ENCODE data around the gene EPC1.

Gene EPC1

DNA sequence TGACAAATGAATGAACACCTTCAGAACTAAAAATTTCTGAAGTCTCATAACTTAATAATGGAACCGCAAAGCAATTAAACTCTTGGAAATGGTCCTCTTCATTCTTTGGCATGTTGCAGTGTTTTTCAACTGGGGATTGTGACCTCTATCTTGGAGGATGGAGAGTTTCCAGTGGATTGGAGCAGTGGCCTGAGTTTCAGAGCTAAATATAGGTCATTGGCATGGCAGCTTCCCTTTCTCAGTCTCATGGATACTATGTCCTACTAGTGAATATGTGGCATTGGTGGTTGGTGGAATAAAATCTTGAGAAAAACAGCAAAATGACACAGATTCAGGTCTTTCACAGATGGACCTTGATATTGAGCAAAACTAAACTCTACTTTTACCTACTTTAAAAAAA is 24.1 kb upstream of the EPC1 start:
- TF ChIP-seq EZH2 (IDR thresholded peaks at IDR 0.05; ENCODE audit: borderline replicate concordance, low read length) (no peak), CTCF (IDR thresholded peaks at IDR 0.05; ENCODE audit: low read length) (no peak)

GRCh38 chr10:32367793-32368453 is 21.0 kb upstream of the EPC1 start:
- peaks cover 6% of the 10 kb centered on the region for H3K36me3 ChIP-seq (ENCODE audit: insufficient read depth, low read length)
- TF ChIP-seq CTCF (IDR thresholded peaks at IDR 0.05; ENCODE audit: low read length): peak; percentile 82
- TF ChIP-seq EZH2 (IDR thresholded peaks at IDR 0.05; ENCODE audit: borderline replicate concordance, low read length): no peak
- H3K4me2 ChIP-seq (ENCODE audit: low read length): peak overlapping the region; percentile 44; the same call in 1 of the 2 replicates
- 0 out of 2 replicates have a peak, but pooled peaks cover 6% of the 10 kb centered on the region for H3F3A ChIP-seq (ENCODE audit: insufficient read depth, low read length)
- H3K4me1 ChIP-seq (ENCODE audit: insufficient read depth, low read length, severe bottlenecking): peaks cover 35% of the 10 kb centered on the region
- H3K79me2 ChIP-seq (ENCODE audit: insufficient read depth, low read length): peaks cover 68% of the 10 kb centered on the region
- H3K9me2 ChIP-seq (ENCODE audit: low read depth, low read length): no peaks in the 10 kb centered on the region
- H3K27me3 ChIP-seq (ENCODE audit: insufficient read depth, low read length): no peaks in the 10 kb centered on the region
- no peaks in the 10 kb centered on the region for H4K20me1 ChIP-seq (ENCODE audit: insufficient read depth, low read length)
- no peak overlapping the region for H2AFZ ChIP-seq (ENCODE audit: low read length)
- H3K9me3 ChIP-seq (ENCODE audit: low read length): no peaks in the 10 kb centered on the region
- H3K9ac ChIP-seq (ENCODE audit: low read length): no peak overlapping the region
- H3K4me3 ChIP-seq (ENCODE audit: low read depth, low read length, poor library complexity, severe bottlenecking): no peak overlapping the region
- H3K27ac ChIP-seq (ENCODE audit: low read depth, low read length, poor library complexity, severe bottlenecking): no peak overlapping the region

More for the DNA sequence above, 24.1 kb upstream of the EPC1 start:
- Histone ChIP-seq H3K36me3 (ENCODE audit: insufficient read depth, low read length) (peaks cover 19% of the 10 kb centered on the region), H3K9me3 (ENCODE audit: low read length) (0 out of 2 replicates have a peak, but pooled peaks cover 5% of the 10 kb centered on the region), H4K20me1 (ENCODE audit: insufficient read depth, low read length) (no peaks in the 10 kb centered on the region), H3K27me3 (ENCODE audit: insufficient read depth, low read length) (no peaks in the 10 kb centered on the region), H3K9me2 (ENCODE audit: low read depth, low read length) (no peaks in the 10 kb centered on the region), H2AFZ (ENCODE audit: low read length) (no peak overlapping the region), H3K4me1 (ENCODE audit: insufficient read depth, low read length, severe bottlenecking) (peaks cover 34% of the 10 kb centered on the region), H3K9ac (ENCODE audit: low read length) (no peak overlapping the region), H3K4me2 (ENCODE audit: low read length) (no peak overlapping the region), H3F3A (ENCODE audit: insufficient read depth, low read length) (0 out of 2 replicates have a peak, but pooled peaks cover 6% of the 10 kb centered on the region), H3K27ac (ENCODE audit: low read depth, low read length, poor library complexity, severe bottlenecking) (no peak overlapping the region), H3K79me2 (ENCODE audit: insufficient read depth, low read length) (peaks cover 76% of the 10 kb centered on the region), H3K4me3 (ENCODE audit: low read depth, low read length, poor library complexity, severe bottlenecking) (no peak overlapping the region)

GRCh38 chr10:32366588-32366987 is 19.6 kb upstream of the EPC1 start:
- H3K27me3 ChIP-seq (ENCODE audit: insufficient read depth, low read length): no peaks in the 10 kb centered on the region
- H3K4me2 ChIP-seq (ENCODE audit: low read length): peak overlapping the region; percentile 40
- H3K9me3 ChIP-seq (ENCODE audit: low read length): no peaks in the 10 kb centered on the region
- H3K4me1 ChIP-seq (ENCODE audit: insufficient read depth, low read length, severe bottlenecking): peaks cover 35% of the 10 kb centered on the region
- H2AFZ ChIP-seq (ENCODE audit: low read length): no peak overlapping the region
- peak overlapping the region; percentile 17; the same call in 1 of the 2 replicates for H3K9ac ChIP-seq (ENCODE audit: low read length)
- H4K20me1 ChIP-seq (ENCODE audit: insufficient read depth, low read length): no peaks in the 10 kb centered on the region
- TF ChIP-seq CTCF (IDR thresholded peaks at IDR 0.05; ENCODE audit: low read length) (no peak), EZH2 (IDR thresholded peaks at IDR 0.05; ENCODE audit: borderline replicate concordance, low read length) (no peak)
- H3K36me3 ChIP-seq (ENCODE audit: insufficient read depth, low read length): peaks cover 5% of the 10 kb centered on the region; the same call in 1 of the 2 replicates
- 0 out of 2 replicates have a peak, but pooled peaks cover 6% of the 10 kb centered on the region for H3F3A ChIP-seq (ENCODE audit: insufficient read depth, low read length)
- H3K9me2 ChIP-seq (ENCODE audit: low read depth, low read length): no peaks in the 10 kb centered on the region
- H3K79me2 ChIP-seq (ENCODE audit: insufficient read depth, low read length): peaks cover 72% of the 10 kb centered on the region
- no peak overlapping the region for H3K27ac ChIP-seq (ENCODE audit: low read depth, low read length, poor library complexity, severe bottlenecking)
- no peak overlapping the region for H3K4me3 ChIP-seq (ENCODE audit: low read depth, low read length, poor library complexity, severe bottlenecking)
